ENCODE measurements around the gene FRMD4A.

DNA sequence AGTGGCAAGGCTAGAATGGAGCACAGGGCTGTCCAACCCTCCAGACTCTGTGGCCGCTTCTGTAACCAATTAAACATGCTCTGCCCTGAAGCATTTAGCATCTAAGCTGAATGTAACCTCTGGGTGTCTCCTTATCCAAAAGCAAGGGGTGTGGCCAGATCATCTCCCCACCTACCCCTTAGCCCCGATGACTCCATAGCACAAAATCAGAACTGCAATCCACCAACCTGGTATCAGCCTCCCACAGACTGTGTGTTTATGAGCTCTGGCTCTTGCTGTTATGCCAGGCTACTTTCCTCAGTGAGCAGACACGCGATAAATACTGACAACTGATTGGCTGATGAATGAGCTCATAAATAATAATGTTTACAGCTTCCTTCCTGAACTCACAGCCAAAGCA, 3.2 kb downstream of the FRMD4A start:
- TF ChIP-seq, protein P1, sequence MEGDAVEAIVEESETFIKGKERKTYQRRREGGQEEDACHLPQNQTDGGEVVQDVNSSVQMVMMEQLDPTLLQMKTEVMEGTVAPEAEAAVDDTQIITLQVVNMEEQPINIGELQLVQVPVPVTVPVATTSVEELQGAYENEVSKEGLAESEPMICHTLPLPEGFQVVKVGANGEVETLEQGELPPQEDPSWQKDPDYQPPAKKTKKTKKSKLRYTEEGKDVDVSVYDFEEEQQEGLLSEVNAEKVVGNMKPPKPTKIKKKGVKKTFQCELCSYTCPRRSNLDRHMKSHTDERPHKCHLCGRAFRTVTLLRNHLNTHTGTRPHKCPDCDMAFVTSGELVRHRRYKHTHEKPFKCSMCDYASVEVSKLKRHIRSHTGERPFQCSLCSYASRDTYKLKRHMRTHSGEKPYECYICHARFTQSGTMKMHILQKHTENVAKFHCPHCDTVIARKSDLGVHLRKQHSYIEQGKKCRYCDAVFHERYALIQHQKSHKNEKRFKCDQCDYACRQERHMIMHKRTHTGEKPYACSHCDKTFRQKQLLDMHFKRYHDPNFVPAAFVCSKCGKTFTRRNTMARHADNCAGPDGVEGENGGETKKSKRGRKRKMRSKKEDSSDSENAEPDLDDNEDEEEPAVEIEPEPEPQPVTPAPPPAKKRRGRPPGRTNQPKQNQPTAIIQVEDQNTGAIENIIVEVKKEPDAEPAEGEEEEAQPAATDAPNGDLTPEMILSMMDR (IDR thresholded peaks at IDR 0.05; ENCODE audit: low read depth, low read length), result no peak
- TF ChIP-seq, protein P2, sequence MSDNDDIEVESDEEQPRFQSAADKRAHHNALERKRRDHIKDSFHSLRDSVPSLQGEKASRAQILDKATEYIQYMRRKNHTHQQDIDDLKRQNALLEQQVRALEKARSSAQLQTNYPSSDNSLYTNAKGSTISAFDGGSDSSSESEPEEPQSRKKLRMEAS (IDR thresholded peaks at IDR 0.05; ENCODE audit: low read depth, low read length), result no peak

Measured in NB4 (cell line).